Measurements from ENCODE around the gene NFKBIE. TPM values are rescaled to one million over a fixed set of nuclear protein-coding genes. Genes with fewer than 3 reads are reported as not detected.

Gene NFKBIE
- polyA plus RNA-seq, 1 donor from 2014 or later = 16.8 TPM

GRCh38 chr6:44235891-44236516, 29.3 kb downstream of the NFKBIE start:
- no peak overlapping the region for H2AFZ ChIP-seq (ENCODE audit: low read depth, low read length)
- no peaks in the 10 kb centered on the region for H3K9me2 ChIP-seq (ENCODE audit: insufficient read depth, low read length)
- no peaks in the 10 kb centered on the region for H3F3A ChIP-seq (ENCODE audit: insufficient read depth, low read length, poor library complexity, severe bottlenecking)
- no peak overlapping the region for H3K9ac ChIP-seq (ENCODE audit: low read length)
- no peaks in the 10 kb centered on the region for H4K20me1 ChIP-seq (ENCODE audit: insufficient read depth)
- no peak overlapping the region for H3K4me3 ChIP-seq (ENCODE audit: low read length)
- H3K4me2 ChIP-seq (ENCODE audit: low read length) = no peak overlapping the region
- H3K36me3 ChIP-seq (ENCODE audit: insufficient read depth, low read length) = no peaks in the 10 kb centered on the region
- TF ChIP-seq POLR2AphosphoS5 (IDR thresholded peaks at IDR 0.05) (no peak), EZH2 (IDR thresholded peaks at IDR 0.05; ENCODE audit: borderline replicate concordance, insufficient read depth, low read length, poor library complexity, severe bottlenecking) (no peak), EP300 (conservative IDR thresholded peaks at IDR 0.05; ENCODE audit: poor library complexity, severe bottlenecking) (no peak), MXI1 (conservative IDR thresholded peaks at IDR 0.05; ENCODE audit: poor library complexity, severe bottlenecking) (no peak), RAD21 (conservative IDR thresholded peaks at IDR 0.05) (no peak), SMC3 (conservative IDR thresholded peaks at IDR 0.05; ENCODE audit: poor library complexity) (no peak), TAF1 (IDR thresholded peaks at IDR 0.05; ENCODE audit: low read depth) (no peak)
- TF ChIP-seq, protein P1, sequence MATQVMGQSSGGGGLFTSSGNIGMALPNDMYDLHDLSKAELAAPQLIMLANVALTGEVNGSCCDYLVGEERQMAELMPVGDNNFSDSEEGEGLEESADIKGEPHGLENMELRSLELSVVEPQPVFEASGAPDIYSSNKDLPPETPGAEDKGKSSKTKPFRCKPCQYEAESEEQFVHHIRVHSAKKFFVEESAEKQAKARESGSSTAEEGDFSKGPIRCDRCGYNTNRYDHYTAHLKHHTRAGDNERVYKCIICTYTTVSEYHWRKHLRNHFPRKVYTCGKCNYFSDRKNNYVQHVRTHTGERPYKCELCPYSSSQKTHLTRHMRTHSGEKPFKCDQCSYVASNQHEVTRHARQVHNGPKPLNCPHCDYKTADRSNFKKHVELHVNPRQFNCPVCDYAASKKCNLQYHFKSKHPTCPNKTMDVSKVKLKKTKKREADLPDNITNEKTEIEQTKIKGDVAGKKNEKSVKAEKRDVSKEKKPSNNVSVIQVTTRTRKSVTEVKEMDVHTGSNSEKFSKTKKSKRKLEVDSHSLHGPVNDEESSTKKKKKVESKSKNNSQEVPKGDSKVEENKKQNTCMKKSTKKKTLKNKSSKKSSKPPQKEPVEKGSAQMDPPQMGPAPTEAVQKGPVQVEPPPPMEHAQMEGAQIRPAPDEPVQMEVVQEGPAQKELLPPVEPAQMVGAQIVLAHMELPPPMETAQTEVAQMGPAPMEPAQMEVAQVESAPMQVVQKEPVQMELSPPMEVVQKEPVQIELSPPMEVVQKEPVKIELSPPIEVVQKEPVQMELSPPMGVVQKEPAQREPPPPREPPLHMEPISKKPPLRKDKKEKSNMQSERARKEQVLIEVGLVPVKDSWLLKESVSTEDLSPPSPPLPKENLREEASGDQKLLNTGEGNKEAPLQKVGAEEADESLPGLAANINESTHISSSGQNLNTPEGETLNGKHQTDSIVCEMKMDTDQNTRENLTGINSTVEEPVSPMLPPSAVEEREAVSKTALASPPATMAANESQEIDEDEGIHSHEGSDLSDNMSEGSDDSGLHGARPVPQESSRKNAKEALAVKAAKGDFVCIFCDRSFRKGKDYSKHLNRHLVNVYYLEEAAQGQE (IDR thresholded peaks at IDR 0.05; ENCODE audit: borderline replicate concordance) = no peak
- TF ChIP-seq, protein P2, sequence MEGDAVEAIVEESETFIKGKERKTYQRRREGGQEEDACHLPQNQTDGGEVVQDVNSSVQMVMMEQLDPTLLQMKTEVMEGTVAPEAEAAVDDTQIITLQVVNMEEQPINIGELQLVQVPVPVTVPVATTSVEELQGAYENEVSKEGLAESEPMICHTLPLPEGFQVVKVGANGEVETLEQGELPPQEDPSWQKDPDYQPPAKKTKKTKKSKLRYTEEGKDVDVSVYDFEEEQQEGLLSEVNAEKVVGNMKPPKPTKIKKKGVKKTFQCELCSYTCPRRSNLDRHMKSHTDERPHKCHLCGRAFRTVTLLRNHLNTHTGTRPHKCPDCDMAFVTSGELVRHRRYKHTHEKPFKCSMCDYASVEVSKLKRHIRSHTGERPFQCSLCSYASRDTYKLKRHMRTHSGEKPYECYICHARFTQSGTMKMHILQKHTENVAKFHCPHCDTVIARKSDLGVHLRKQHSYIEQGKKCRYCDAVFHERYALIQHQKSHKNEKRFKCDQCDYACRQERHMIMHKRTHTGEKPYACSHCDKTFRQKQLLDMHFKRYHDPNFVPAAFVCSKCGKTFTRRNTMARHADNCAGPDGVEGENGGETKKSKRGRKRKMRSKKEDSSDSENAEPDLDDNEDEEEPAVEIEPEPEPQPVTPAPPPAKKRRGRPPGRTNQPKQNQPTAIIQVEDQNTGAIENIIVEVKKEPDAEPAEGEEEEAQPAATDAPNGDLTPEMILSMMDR (IDR thresholded peaks at IDR 0.05; ENCODE audit: poor library complexity, severe bottlenecking) = no peak
- no peak overlapping the region for H3K27ac ChIP-seq (ENCODE audit: low read length)
- H3K79me2 ChIP-seq (replicated peaks; ENCODE audit: insufficient read depth, low read length) = no peaks in the 10 kb centered on the region
- no peaks in the 10 kb centered on the region for H3K9me3 ChIP-seq (ENCODE audit: low read length)
- H3K27me3 ChIP-seq (ENCODE audit: insufficient read depth, low read depth, low read length) = no peaks in the 10 kb centered on the region

DNA sequence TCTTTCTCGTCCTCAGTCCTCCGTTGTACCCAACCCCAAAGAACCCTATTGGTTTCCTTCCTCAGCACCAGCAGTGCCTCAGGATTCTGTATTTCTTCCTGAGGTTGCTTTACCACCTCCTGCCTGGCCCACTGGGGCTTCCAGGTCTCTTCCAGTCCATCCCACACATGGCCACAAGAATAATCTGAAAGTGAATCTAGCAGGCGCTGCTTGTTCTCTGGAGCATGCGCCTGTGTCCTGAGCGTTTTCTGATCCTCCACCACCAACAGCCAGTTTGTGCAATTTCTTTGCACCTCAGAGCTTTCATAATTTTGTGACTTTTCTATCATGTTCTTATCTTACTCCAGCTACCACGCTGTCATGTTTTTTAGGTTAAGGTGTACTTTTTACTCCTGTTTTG, 30.1 kb downstream of the NFKBIE start:
- no peak overlapping the region for H3K4me2 ChIP-seq (ENCODE audit: low read length)
- H3K4me3 ChIP-seq (ENCODE audit: low read length) = no peak overlapping the region

More for the DNA sequence above, 30.1 kb downstream of the NFKBIE start:
- H3K9me3 ChIP-seq (ENCODE audit: low read length) = no peaks in the 10 kb centered on the region
- H3K27me3 ChIP-seq (ENCODE audit: insufficient read depth, low read depth, low read length) = no peaks in the 10 kb centered on the region
- TF ChIP-seq, protein P2 (IDR thresholded peaks at IDR 0.05; ENCODE audit: poor library complexity, severe bottlenecking) = no peak
- TF ChIP-seq SMC3 (conservative IDR thresholded peaks at IDR 0.05; ENCODE audit: poor library complexity) (no peak), RAD21 (conservative IDR thresholded peaks at IDR 0.05) (no peak), EP300 (conservative IDR thresholded peaks at IDR 0.05; ENCODE audit: poor library complexity, severe bottlenecking) (no peak), POLR2AphosphoS5 (IDR thresholded peaks at IDR 0.05) (no peak), TAF1 (IDR thresholded peaks at IDR 0.05; ENCODE audit: low read depth) (no peak), MXI1 (conservative IDR thresholded peaks at IDR 0.05; ENCODE audit: poor library complexity, severe bottlenecking) (no peak), EZH2 (IDR thresholded peaks at IDR 0.05; ENCODE audit: borderline replicate concordance, insufficient read depth, low read length, poor library complexity, severe bottlenecking) (no peak)
- TF ChIP-seq, protein P1 (IDR thresholded peaks at IDR 0.05; ENCODE audit: borderline replicate concordance) = no peak
- H3F3A ChIP-seq (ENCODE audit: insufficient read depth, low read length, poor library complexity, severe bottlenecking) = no peaks in the 10 kb centered on the region
- H3K9ac ChIP-seq (ENCODE audit: low read length) = no peak overlapping the region
- H3K9me2 ChIP-seq (ENCODE audit: insufficient read depth, low read length) = no peaks in the 10 kb centered on the region
- H4K20me1 ChIP-seq (ENCODE audit: insufficient read depth) = no peaks in the 10 kb centered on the region
- no peak overlapping the region for H2AFZ ChIP-seq (ENCODE audit: low read depth, low read length)
- no peak overlapping the region for H3K27ac ChIP-seq (ENCODE audit: low read length)
- H3K36me3 ChIP-seq (ENCODE audit: insufficient read depth, low read length) = no peaks in the 10 kb centered on the region
- H3K79me2 ChIP-seq (replicated peaks; ENCODE audit: insufficient read depth, low read length) = no peaks in the 10 kb centered on the region
